Breast epithelium (tissue), 3 donors: ENCODE measurements around the gene PGP.

Experiments
- CTCF ChIP-seq, 3 donors: fragments of 450-650 bp; IDR thresholded peaks; one replicate each; pipeline ENCODE4 v1.5.1; 2016 to 2017; ENCODE audit warnings: antibody characterized with exemption in 3 of 3, mild to moderate bottlenecking in 3 of 3, moderate library complexity in 3 of 3
- POLR2A ChIP-seq: fragments of 450-650 bp; IDR thresholded peaks from one replicate; pipeline ENCODE4 v1.6.1; 2016; ENCODE audit warnings: antibody characterized with exemption, mild to moderate bottlenecking, moderate library complexity

- TF ChIP-seq CTCF (IDR thresholded peaks at IDR 0.05): no peak
- TF ChIP-seq POLR2A: no peak
Observed at GRCh38 chr16:2195322-2196161, 19.1 kb downstream of the PGP start.
